Smooth muscle cell of the brain vasculature (primary cell): ENCODE results near the gene FAM13B.
A peak's percentile ranks its signal among the peaks of the same experiment; 100 is the strongest.
"Not testable (repeated sequence)": the region's sequence is repeated elsewhere in the genome, so short reads cannot be mapped to it uniquely, and the experiment has no call there.

Source experiments
- DNase-seq: peaks from one replicate; pipeline ENCODE4 v3.0.0-alpha.2; 2012; ENCODE audit warnings: low read depth, low spot score

The FAM13B gene

DNA sequence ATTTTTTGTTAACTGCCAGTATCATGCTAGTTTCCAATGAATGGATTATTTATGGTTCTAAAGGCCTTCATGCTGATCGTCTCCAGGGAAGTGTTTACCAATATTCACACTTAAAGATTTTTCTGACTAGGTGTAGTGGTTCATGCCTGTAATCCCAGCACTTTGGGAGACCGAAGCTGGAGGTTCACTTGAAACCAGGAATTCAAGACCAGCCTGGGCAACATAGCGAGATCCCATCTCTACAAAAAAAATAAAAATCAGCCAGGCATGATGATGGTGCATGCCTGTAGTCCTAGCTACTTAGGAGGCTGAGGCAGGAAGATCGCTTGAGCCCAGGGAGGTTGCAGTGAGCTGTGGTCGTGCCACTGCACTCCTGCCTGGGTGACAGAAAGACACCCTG is 43.5 kb downstream of the FAM13B start:
- no peak for DNase-seq

- DNase-seq, result no peak
These were observed 57.7 kb downstream of the FAM13B start for GRCh38 chr5:137975208-137975607.

- DNase-seq, result not testable (repeated sequence)
These were observed 62.5 kb downstream of the FAM13B start for GRCh38 chr5:137970384-137970783.

GRCh38 chr5:137960819-137961218 is 72.1 kb downstream of the FAM13B start:
- DNase-seq, result no peak

DNA sequence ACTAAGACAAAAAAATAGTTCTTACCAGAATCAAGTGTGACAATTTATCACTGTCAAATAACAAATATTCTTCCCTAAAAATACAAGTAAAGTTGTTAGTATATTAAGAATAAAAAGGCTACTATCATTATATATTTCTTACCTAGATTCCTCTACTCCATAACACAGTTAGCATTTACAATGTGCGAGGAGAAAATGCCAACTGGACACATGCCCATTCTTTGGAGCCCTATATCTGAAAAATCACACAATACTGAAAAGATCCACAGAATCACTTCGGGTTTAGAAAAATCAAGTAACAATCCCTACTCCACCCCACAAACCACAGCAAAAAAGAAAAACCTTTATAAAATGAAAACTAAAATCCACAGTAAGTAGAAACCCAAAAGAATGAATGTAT is 72.7 kb downstream of the FAM13B start:
- DNase-seq, result no peak

- no peak for DNase-seq
These were observed 73.4 kb downstream of the FAM13B start for GRCh38 chr5:137959488-137959887.

- no peak for DNase-seq
These were observed 74.9 kb downstream of the FAM13B start for GRCh38 chr5:137957948-137958347.

DNA sequence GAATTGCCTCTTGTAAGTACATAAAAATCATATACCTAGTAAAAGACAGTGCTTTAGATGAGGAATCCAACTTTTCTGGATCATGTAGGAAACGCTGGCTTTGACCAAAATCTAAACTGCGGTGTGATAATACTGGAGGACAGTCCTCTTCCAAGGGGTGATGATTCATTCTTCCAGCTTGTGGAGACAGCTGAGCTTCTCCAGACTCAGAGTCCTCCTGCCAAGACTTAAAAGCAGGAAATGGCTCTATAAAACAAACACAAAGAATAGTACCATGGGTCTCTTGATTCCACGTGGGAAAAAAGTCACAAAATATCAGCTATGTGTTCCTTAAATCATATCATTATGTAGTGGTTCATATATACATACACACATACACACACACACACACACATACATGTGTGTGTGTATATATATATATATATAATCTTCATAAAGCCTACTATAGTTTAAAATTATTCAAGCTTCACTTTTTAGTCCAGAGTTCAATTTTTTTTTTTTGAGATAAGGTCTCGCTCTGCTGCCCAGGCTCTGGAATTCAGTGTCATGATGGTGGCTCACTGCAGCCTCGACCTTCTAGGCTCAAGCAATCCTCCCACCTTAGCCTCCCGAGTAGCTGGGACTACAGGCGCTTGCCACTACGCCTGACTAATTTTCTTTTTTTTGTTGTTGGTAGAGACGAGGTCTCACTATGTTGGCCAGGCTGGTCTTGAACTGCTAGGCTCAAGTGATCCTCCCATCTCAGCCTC is 78.6 kb downstream of the FAM13B start:
- peak; percentile 62 for DNase-seq

DNA sequence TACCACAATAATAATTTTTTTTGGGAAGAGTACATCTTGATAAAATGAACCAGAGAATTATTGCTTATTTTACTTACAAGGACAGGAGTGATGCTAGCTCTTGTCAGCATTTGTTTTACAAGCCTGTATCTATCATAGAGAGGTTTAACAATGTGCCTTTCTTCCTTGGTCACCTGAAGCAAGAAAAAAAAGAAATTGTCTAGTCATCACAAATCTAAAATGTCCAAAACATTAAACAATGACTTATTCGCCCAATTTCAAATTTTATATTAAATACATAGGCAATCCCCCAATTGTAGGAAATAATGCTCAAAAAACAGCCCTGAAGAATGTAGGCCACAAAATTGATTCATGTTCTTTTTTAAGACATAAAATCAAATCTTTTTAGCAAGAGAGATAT is 87.1 kb downstream of the FAM13B start:
- DNase-seq, result no peak

GRCh38 chr5:137944280-137944679 is 88.6 kb downstream of the FAM13B start:
- DNase-seq, result not testable (repeated sequence)

DNA sequence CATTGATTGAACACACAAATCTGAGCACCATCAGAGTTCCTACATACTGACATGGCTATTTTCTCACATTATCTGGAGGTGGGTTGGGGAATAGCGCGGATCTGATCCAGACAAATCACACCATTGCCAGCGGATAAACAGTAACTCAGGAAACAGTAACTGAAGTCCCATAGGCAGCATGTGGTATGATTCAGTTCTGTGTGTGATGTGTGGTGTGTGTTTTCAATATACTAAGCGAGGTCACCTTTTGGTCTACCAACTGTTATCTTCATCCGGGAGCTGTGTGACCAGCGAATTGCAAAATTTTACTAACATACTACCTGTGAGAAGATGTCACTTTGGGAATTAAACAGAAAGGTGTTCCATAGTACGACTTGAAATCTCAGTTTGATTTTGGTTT is 93.5 kb downstream of the FAM13B start:
- no peak for DNase-seq

DNA sequence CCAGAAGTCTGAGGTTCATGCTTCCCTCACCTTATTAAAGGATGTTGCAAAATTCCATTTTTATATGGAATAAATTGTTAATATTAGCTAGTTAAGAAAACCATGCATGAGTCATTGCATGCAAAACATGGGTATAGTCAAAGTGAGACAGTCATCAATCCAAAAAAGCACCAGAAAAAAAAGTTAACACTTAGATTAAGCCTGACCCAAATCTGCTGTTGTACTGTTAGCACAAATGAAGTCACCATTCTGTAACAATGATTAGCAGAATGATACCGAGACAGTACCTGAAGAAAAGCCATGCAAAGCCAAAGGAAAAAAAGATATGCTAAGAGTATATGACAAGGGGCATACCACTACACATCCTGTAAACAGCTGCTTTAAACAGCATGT is 94.1 kb downstream of the FAM13B start:
- no peak for DNase-seq

DNA sequence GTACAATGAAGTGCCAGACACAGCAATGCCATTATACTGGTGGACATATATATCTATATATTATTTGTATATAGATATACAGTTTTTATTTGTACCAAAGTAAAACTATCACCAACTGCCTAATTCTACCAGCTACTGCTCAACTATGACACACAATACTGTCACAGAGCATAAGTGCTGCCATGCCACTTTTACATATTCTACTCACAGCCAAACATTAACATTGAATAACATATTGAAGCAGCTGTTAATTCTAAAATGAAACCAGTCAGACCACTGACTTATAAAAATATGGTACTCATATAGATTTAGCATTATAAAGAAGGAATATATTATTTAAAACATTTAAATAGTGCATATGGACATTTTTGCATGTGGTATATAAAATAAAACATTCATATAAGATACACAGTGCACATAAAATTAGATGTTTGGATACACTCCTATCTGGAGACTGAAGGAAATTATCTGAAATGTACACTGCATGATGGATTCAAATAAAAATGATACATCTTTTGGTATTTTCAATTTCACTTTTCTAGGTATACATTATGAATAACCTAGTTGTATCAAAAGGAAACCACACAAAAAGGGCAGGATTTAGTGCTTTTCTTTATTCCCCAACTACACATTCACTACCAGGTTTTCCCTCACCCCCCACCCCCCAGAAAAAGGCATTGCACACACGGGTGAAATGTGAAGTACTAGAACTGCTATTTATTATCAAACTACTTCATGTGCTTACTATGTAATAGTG is 94.7 kb downstream of the FAM13B start:
- DNase-seq, result no peak

DNA sequence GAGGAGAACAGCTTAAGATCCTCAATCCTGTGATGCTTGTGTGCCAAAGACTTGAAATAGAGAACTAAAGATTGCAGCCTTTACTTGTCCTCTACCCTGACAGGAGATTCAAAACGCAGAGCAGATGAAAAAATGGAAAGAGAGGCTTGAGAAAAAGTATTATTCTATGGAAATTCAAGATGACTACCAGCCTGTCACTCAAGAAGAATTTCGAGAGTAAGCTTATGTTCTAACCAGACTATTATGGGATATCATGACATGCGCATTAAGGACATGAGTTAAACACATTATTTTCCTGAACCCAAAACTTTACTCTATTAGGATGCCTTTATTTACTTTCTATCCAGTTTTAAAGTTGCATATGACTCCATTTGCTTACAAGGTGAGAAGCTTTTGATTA is 97.2 kb downstream of the FAM13B start:
- DNase-seq, result no peak

- DNase-seq, result no peak
These were observed 97.7 kb downstream of the FAM13B start for GRCh38 chr5:137935190-137935589.

DNA sequence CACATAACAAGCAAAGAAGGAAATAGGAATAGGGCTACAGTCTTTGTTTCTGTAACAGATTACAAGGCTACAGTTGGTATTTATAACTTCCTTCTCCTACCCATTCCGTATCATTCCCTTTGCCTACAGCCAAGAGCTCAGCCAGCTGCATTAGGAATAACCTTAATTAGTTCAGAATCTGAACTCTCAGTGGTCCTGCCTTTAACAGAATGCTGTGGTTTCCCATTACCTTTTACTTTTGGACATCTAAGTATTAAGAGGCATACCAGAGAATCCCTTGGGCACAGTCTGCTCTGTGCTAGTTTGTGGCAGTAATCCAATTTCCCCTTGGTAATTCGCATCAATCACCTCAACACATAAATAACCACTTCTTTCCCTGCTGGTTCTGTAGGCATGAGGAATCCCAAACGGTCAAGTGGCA is 99.4 kb downstream of the FAM13B start:
- DNase-seq, result no peak

DNA sequence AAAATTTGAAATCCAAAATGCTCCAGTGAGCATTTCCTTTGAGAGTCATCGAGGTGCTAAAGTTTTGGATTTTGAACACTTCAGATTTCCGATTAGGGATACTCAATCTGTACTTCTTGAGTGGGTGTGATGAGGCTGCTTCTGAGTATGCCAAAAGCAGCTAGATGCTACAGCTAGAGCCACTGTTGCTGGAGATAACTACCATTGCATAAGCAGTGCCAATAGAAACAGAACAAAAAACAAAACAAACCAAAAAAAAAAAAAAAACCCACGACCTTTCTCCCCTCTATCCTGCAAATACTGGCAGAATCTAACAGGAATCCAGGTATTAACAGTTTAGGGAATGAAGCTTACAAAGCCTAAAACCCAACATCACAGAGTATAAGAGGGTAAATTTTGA is 100.1 kb downstream of the FAM13B start:
- no peak for DNase-seq

GRCh38 chr5:137923856-137924255 is 109.0 kb downstream of the FAM13B start:
- DNase-seq, result no peak

DNA sequence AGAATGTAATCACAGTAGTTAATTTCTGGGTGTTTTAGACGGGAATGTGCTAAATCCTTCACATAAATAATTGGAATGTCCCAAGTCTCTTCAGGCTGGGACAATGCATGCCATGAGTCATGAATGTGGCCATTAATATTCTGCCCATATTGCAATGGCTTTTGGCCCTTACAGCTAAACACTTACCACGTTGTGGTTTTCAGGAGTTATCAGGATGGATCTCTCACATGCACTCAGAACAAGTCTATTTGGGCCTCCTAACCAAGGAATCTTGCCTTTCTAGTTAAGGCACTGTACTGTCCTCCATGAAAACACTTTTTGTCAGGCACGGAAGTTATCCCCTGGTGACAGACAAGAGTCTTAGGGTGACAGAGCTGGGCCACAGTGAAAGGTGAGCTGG is 110.9 kb downstream of the FAM13B start:
- DNase-seq, result no peak

- DNase-seq, result no peak
These were observed 116.0 kb downstream of the FAM13B start for GRCh38 chr5:137916923-137917322.

DNA sequence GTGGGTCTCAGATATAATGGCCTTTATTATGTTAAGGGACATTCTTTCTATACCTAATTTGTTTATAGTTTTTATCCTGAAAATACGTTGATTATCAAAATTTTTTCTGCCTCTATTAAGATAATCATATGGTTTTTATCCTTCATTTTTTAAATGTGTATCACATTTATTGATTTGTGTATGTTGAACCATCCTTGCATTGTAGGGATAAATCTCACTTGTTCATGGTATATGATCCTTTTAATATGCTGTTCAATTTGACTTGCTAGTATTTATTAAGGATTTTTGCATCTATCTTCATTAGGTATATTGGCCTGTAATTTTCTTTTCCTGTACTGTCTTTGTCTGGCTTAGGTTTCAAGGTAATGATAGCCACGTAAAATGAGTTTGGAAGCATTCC is 118.1 kb downstream of the FAM13B start:
- DNase-seq, result no peak

DNA sequence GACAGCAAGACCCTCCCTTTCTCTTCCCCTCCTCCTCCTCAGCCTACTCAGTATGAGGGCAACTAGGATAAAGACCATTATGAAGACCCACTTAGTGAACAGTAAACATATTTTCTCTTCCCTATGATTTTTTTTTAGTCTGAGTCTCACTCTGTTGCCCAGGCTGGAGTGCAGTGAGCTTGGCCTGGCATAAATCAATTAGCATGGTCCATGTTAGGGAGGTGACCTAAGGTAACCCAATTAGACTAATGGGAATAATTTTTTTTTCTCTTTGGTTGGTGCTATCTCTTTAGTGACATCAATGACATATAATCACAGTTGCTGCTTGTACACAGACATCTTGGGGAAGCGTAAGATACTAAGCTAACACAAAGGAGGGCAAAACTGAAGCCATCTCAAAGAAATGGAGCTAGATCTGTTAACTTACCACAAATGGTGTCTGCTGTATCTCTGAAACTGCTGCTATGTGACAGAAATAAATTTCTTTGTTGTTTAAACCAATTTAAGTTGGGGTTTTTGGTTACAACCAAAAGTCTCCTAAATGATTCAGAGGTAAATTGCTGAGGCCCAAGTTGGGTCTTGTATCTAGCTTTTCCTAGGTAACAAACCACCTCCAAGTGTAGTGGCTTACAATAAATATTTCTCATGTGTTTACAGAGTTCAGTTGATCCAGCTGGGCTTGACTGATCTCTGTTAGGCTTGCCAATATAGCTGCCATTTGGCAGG is 130.3 kb downstream of the FAM13B start:
- no peak for DNase-seq
